Endodermal cell (in vitro differentiated cells): ENCODE measurements around the gene RAB18. TPM values are rescaled to one million over a fixed set of nuclear protein-coding genes. Genes with fewer than 3 reads are reported as not detected.
A peak's percentile ranks its signal among the peaks of the same experiment; 100 is the strongest.

Experiments
- DNase-seq: peaks from one replicate; pipeline ENCODE4 v3.0.0-alpha.2; 2017
- H3K27ac ChIP-seq: 2 replicates; pipeline ENCODE4 v1.5.1; 2013; ENCODE audit warnings: mild to moderate bottlenecking, low read depth, low read length, moderate library complexity
- H3K27me3 ChIP-seq: 2 replicates; pipeline ENCODE4 v1.6.1; 2013; ENCODE audit warnings: mild to moderate bottlenecking, low read length, moderate library complexity; ENCODE audit not compliant: insufficient read depth, control insufficient read depth, poor library complexity, severe bottlenecking
- H3K36me3 ChIP-seq: 2 replicates; pipeline ENCODE4 v1.7.0; 2013; ENCODE audit warnings: mild to moderate bottlenecking, low read length, moderate library complexity; ENCODE audit not compliant: control insufficient read depth, insufficient read depth
- H3K4me1 ChIP-seq: one replicate; pipeline ENCODE4 v1.7.0; 2013; ENCODE audit warnings: low read length; ENCODE audit not compliant: control insufficient read depth, insufficient read depth
- H3K4me3 ChIP-seq: 2 replicates; pipeline ENCODE4 v1.5.1; 2013; ENCODE audit warnings: mild to moderate bottlenecking, low read length, moderate library complexity
- H3K9ac ChIP-seq: 2 replicates; pipeline ENCODE4 v1.6.1; 2013; ENCODE audit warnings: mild to moderate bottlenecking, low read length, moderate library complexity; ENCODE audit not compliant: poor library complexity, severe bottlenecking; ENCODE audit errors: extremely low read depth
- H3K9me3 ChIP-seq: 2 replicates; pipeline ENCODE4 v1.6.1; 2013; ENCODE audit warnings: mild to moderate bottlenecking, low read length, moderate library complexity; ENCODE audit not compliant: control insufficient read depth
- H3K27ac Mint-ChIP-seq: 2 replicates; pipeline ENCODE4 v1.8.0; 2020; ENCODE audit warnings: mixed read lengths
- H3K27me3 Mint-ChIP-seq: 2 replicates; pipeline ENCODE4 v1.8.0; 2021; ENCODE audit warnings: mild to moderate bottlenecking, mixed read lengths; ENCODE audit not compliant: insufficient read depth
- H3K36me3 Mint-ChIP-seq: 2 replicates; pipeline ENCODE4 v1.8.0; 2020; ENCODE audit warnings: low read depth, mixed read lengths
- H3K4me1 Mint-ChIP-seq: 2 replicates; pipeline ENCODE4 v1.8.0; 2020; ENCODE audit warnings: mixed read lengths
- H3K4me3 Mint-ChIP-seq: 2 replicates; pipeline ENCODE4 v1.8.0; 2020; ENCODE audit warnings: mild to moderate bottlenecking, moderate library complexity, mixed read lengths
- H3K9me3 Mint-ChIP-seq: 2 replicates; pipeline ENCODE4 v1.8.0; 2020; ENCODE audit warnings: mild to moderate bottlenecking, mixed read lengths
- WGBS, 2 experiments: methylation state at CpG; one replicate each; pipeline versions ENCODE4 v1.1.5 to v1.1.7; 2013; ENCODE audit warnings: missing lambda C conversion rate in 2 of 2, mixed read lengths in 1 of 2; ENCODE audit not compliant: insufficient coverage in 1 of 2, insufficient read length in 1 of 2; 5-methylcytosine and 5-hydroxymethylcytosine counted together
- total RNA-seq, 2 donors: library from RNA; stranded (reverse); fragmentation: NEBNext Ultra II Directional in 1 of 2; extraction: Animal tissue kit (Norgen Biotek cat#: 25700) in 1 of 2; gene quantifications; 2 replicates in 1 of 2; 3 replicates in 1 of 2; pipeline ENCODE4 v1.2.1, GENCODE V29; 2021
- TF ChIP-seq, protein P1 (sequence below): fragments of 200-600 bp; sonication (generic); conservative IDR thresholded peaks from 2 replicates; pipeline ENCODE4 v1.5.0; 2021; ENCODE audit warnings: antibody characterized with exemption, mild to moderate bottlenecking

The RAB18 gene
- total RNA-seq, 2 donors from 2014 or later, result 122 to 150 TPM

DNA sequence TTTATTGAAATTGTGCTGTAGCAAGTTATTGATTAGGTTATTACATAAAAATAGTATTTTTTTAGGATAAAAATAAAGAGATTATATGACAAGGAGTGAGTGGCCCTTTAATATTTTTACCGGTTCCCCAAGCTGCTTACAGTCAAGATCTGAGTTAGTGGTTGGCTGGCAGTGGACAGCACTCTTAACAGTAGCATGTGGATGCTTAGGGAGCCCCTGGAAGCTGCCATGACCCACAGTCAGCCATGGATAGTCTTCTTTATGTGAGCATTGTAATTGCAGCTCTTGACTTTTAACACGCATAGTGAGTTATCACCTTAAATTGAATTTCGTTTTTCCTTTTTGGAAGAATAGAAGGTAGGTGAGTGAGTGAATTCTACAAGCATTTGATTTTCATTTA is 22.1 kb downstream of the RAB18 start:
- 93 to 100% methylated on average over 2 to 3 of the region's 3 CpGs for WGBS, 2 experiments
- DNase-seq, result no peak
- H3K9me3 ChIP-seq, result no peaks in the 10 kb centered on the region
- Mint-ChIP-seq H3K36me3 (peaks cover 6% of the 10 kb centered on the region), H3K27me3 (no peaks in the 10 kb centered on the region), H3K4me3 (no peak overlapping the region), H3K4me1 (peaks cover 37% of the 10 kb centered on the region), H3K27ac (no peak overlapping the region), H3K9me3 (no peaks in the 10 kb centered on the region)
- no peak overlapping the region for H3K27ac ChIP-seq
- no peak overlapping the region for H3K4me3 ChIP-seq
- H3K4me1 ChIP-seq, result no peaks in the 10 kb centered on the region
- no peak overlapping the region for H3K9ac ChIP-seq
- H3K36me3 ChIP-seq, result peaks cover 11% of the 10 kb centered on the region
- TF ChIP-seq, protein P1, sequence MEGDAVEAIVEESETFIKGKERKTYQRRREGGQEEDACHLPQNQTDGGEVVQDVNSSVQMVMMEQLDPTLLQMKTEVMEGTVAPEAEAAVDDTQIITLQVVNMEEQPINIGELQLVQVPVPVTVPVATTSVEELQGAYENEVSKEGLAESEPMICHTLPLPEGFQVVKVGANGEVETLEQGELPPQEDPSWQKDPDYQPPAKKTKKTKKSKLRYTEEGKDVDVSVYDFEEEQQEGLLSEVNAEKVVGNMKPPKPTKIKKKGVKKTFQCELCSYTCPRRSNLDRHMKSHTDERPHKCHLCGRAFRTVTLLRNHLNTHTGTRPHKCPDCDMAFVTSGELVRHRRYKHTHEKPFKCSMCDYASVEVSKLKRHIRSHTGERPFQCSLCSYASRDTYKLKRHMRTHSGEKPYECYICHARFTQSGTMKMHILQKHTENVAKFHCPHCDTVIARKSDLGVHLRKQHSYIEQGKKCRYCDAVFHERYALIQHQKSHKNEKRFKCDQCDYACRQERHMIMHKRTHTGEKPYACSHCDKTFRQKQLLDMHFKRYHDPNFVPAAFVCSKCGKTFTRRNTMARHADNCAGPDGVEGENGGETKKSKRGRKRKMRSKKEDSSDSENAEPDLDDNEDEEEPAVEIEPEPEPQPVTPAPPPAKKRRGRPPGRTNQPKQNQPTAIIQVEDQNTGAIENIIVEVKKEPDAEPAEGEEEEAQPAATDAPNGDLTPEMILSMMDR, result no peak
- no peaks in the 10 kb centered on the region for H3K27me3 ChIP-seq

DNA sequence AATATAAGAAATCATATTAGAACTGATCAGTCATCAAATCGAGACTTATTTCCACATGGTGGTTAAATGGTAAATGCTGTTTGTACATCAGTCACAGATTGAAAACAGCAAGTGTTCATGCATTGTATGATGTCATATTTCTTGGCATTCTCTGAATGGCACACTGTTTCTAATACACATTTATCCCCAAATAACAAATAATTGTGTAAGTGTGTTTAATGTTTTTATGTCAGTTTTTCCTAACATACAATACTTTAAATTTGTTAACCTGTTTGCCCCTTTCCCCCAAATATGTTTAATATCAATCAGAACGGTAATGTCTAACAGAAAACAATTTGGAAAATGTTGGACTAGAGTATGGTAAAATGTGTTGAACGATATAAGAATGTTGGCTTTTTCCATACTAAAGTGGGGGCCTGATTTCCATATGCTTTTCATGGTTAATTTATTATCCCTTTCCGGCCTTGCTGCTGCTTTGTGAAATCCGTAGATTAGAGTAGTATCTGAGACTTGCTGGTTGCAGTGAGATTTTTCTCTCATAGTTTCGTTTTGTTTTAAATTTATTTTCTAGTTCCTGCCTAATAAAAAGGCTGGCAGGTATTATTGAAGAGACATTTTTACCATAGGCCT is 23.7 kb downstream of the RAB18 start:
- Mint-ChIP-seq H3K27me3 (no peaks in the 10 kb centered on the region), H3K36me3 (peaks cover 6% of the 10 kb centered on the region), H3K9me3 (no peaks in the 10 kb centered on the region), H3K4me1 (peaks cover 42% of the 10 kb centered on the region), H3K4me3 (no peak overlapping the region), H3K27ac (peak overlapping the region; percentile 80)
- Histone ChIP-seq H3K27me3 (no peaks in the 10 kb centered on the region), H3K27ac (no peak overlapping the region), H3K4me1 (no peaks in the 10 kb centered on the region), H3K36me3 (peaks cover 20% of the 10 kb centered on the region), H3K9ac (no peak overlapping the region), H3K4me3 (no peak overlapping the region), H3K9me3 (no peaks in the 10 kb centered on the region)
- no peak for DNase-seq
- 83 to 92% methylated on average over 1 to 6 of the region's 6 CpGs for WGBS, 2 experiments
- TF ChIP-seq, protein P1, result no peak

DNA sequence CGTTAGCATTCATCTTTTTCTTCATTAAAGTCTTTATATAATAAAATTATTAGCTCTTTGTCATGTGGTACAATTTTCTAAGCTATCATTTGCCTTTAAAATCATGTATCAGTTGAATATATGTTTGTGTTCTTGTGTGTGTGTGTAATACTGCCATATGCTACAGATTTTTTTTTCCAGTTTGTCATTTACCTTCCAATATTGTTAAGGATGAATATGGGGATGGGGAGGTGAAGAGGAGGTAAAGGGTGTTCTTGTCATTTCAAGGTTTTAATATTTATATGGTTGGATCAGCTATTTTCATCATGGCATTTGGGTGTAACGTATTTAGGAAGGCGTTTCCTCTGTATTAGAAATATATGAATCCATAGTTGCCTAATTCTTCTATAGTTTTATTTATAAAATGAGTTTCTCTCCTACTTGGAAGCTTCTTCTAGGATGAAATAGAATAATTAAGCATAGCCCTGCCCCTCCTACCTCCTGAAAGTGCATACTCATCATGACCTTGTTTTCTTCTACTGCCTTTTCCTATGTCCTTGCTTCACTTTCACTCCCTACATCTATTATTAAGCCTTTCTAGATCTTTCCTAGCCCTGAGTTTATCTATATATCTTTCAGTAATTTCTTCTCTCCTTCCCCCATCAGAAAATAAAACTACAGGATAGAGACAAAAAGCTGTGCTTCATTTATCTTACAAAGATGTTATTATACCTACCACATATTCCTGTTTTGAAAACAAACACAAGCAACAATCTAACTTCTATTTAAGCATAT is 25.1 kb downstream of the RAB18 start:
- Histone ChIP-seq H3K9me3 (peaks cover 5% of the 10 kb centered on the region), H3K36me3 (peaks cover 31% of the 10 kb centered on the region), H3K4me1 (no peaks in the 10 kb centered on the region), H3K9ac (no peak overlapping the region), H3K27ac (no peak overlapping the region), H3K27me3 (no peaks in the 10 kb centered on the region), H3K4me3 (no peak overlapping the region)
- Mint-ChIP-seq H3K4me3 (no peak overlapping the region), H3K4me1 (peaks cover 40% of the 10 kb centered on the region), H3K27me3 (no peaks in the 10 kb centered on the region), H3K36me3 (peaks cover 4% of the 10 kb centered on the region), H3K9me3 (no peaks in the 10 kb centered on the region), H3K27ac (peak overlapping the region; percentile 88)
- 100% methylated on average over 2 of the region's 3 CpGs; no CpG with 5 or more reads in 1 of the 2 experiments for WGBS, 2 experiments
- DNase-seq, result no peak
- TF ChIP-seq, protein P1, result no peak
